ENCODE data around the gene ATP5F1A.

ATP5F1A gene

GRCh38 chr18:46073474-46074331, 24.4 kb downstream of the ATP5F1A start:
- DNase-seq (ENCODE audit: low read depth): no peak

GRCh38 chr18:46072959-46073358, 25.1 kb downstream of the ATP5F1A start:
- no peak for DNase-seq (ENCODE audit: low read depth)

- no peak for DNase-seq (ENCODE audit: low read depth)
These were observed 25.7 kb downstream of the ATP5F1A start for GRCh38 chr18:46072376-46072867.

- DNase-seq (ENCODE audit: low read depth): no peak
These were observed 26.3 kb downstream of the ATP5F1A start, which contains the start of gene PSTPIP2 for GRCh38 chr18:46071653-46072375. Gene PSTPIP2 (minus strand): TSS chr18:46072260. CDS start chr18:46072188, 72 bp downstream.

GRCh38 chr18:46070815-46071652, 27.1 kb downstream of the ATP5F1A start:
- no peak for DNase-seq (ENCODE audit: low read depth)

- DNase-seq (ENCODE audit: low read depth): no peak
These were observed 27.9 kb downstream of the ATP5F1A start for GRCh38 chr18:46070232-46070631.

- DNase-seq (ENCODE audit: low read depth): no peak
These were observed 28.6 kb downstream of the ATP5F1A start for GRCh38 chr18:46069524-46069923.

- DNase-seq (ENCODE audit: low read depth): no peak
These were observed 29.3 kb downstream of the ATP5F1A start for GRCh38 chr18:46068763-46069162.

- no peak for DNase-seq (ENCODE audit: low read depth)
These were observed 30.6 kb downstream of the ATP5F1A start for GRCh38 chr18:46067438-46068007.

GRCh38 chr18:46062781-46063180, 35.3 kb downstream of the ATP5F1A start:
- DNase-seq (ENCODE audit: low read depth): no peak

GRCh38 chr18:46061796-46062195, 36.3 kb downstream of the ATP5F1A start:
- DNase-seq (ENCODE audit: low read depth): no peak

- peak; percentile 86 for DNase-seq (ENCODE audit: low read depth)
These were observed 36.7 kb downstream of the ATP5F1A start for GRCh38 chr18:46061387-46061786.

- peak; percentile 74 for DNase-seq (ENCODE audit: low read depth)
These were observed 37.7 kb downstream of the ATP5F1A start for GRCh38 chr18:46060359-46060841.

GRCh38 chr18:46055838-46056230, 42.3 kb downstream of the ATP5F1A start:
- no peak for DNase-seq (ENCODE audit: low read depth)

- DNase-seq (ENCODE audit: low read depth): no peak
These were observed 42.9 kb downstream of the ATP5F1A start for GRCh38 chr18:46054956-46055837.

GRCh38 chr18:46053368-46054095, 44.6 kb downstream of the ATP5F1A start:
- no peak for DNase-seq (ENCODE audit: low read depth)

GRCh38 chr18:46051731-46052461, 46.2 kb downstream of the ATP5F1A start:
- DNase-seq (ENCODE audit: low read depth): peak; percentile 18

GRCh38 chr18:46050268-46050667, 47.8 kb downstream of the ATP5F1A start:
- no peak for DNase-seq (ENCODE audit: low read depth)

- no peak for DNase-seq (ENCODE audit: low read depth)
These were observed 49.5 kb downstream of the ATP5F1A start for GRCh38 chr18:46048641-46049040.

All from CMK (cell line).